Diencephalon (tissue), 1 donor: Measurements from ENCODE around the gene DNAJC16. TPM values are rescaled to one million over a fixed set of nuclear protein-coding genes. Genes with fewer than 3 reads are reported as not detected.

ENCODE experiments used
- small RNA-seq: library from RNA; depleted of rRNA; stranded (forward); fragments of <200 nt; gene quantifications from one replicate; pipeline ENCODE3, GENCODE V24; 2014
- total RNA-seq: library from RNA; depleted of rRNA; stranded (reverse); fragments of >200 nt; gene quantifications from one replicate; pipeline ENCODE4 v1.2.3, GENCODE V29; 2014

DNAJC16 gene
- 20.5 TPM for total RNA-seq

DNA sequence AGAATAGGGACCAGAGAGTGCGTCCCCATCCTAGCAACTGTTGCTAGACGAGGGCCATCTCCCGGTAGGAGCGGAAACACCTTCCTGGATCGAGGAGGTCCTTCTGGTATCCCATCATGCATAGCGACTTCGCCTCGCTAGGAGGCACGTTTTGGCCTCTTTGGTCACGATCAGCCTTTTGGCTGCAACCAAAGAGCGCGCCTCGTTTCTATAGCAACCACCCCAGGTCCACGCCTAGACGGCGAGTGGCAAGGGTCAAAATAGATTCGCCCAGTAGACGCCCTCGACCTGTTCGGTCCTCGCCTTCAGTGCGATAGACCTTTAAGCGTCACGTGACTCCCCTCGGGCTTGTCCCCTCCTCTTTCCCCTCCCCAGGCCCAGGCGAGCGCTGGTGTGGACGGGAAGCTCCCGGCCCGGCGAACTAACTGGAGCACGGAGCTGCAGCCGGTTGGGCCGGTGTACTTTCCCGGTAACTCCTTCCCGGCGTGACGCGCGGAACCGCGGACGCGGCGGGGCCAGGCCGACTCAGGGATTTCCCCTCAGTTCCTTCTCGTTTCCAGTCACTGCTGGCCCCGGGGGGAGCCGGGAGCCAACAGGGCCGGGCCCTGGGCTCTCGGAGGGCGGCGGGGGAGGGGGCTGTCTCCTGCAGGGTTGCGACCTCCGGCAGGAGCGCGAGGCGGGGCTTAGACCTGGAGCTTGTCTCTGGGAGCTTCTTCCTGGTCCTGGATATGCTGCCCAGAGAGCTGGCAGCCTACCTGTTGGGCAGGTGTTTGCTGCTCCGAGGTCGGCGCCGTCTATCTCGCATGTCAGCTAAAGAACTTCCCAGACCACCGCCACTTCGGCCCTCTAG, at the start of gene DNAJC16:
DNAJC16 (plus strand) TSS at position 359 of the 850 bp plus-strand sequence. CDS start 2,258 bp downstream, outside the sequence.

DNA sequence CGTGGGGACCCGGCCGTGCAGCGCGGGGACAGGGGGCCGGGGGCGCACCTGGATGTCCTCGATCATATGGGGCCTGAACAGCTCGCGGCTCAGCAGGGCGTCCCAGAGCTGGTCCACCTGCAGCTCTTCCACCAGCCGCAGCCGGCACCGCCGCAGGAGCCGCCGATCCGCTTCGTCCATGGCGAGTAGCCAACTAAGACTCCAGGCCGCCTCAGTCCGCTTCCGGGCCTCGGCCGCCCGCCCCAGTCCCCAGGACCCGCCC, 2.7 kb upstream of the DNAJC16 start, which contains the start of gene CASP9:
CASP9 (minus strand) TSS at position 195 of the 262 bp plus-strand sequence; CDS start at position 180, 15 bp downstream.

DNA sequence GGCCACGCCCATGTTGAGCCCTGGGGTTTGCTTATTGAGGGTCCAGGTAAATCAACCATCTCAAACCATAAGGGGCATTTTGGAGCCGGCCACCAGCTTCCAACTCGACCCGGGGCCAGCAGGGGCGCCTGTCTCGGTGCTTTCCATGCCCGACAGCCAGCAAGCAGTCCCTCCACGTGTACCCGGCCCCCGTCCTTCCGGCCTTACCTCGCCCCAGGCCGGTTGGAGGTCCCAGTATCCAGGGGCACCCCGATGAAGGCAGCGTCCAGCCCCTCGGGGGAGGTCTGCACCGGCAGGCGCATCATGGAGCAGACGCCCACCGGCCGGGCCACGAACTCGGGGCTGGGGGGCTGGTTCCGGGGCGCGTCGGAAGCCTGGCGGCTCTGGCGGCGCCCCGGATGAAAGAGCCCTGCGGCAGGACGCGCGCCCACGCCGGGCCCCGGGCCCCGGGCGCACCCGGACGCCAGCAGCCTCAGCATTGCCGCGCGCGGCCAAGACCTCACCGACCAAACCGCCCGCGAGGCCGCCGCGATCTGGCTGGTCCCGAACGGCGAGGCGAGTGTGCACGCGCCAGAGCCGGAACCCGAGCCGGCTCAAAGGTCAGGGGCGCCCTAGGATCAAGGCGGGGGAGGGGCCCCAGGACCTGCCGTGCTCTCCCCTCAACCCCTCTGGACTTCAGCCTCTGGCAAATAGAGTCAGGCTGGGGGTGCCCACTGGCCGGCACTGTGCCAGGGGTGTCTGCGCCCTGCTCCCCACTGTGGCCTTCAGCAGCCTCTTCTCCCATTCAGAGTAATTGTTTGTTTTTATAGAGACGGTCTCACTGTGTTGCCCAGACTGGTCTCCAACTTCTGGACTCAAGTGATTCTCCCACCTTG, 58.1 kb downstream of the DNAJC16 start, which contains the start of gene AGMAT:
AGMAT (minus strand) TSS at position 563 of the 875 bp plus-strand sequence; CDS start at position 479, 84 bp downstream.

DNA sequence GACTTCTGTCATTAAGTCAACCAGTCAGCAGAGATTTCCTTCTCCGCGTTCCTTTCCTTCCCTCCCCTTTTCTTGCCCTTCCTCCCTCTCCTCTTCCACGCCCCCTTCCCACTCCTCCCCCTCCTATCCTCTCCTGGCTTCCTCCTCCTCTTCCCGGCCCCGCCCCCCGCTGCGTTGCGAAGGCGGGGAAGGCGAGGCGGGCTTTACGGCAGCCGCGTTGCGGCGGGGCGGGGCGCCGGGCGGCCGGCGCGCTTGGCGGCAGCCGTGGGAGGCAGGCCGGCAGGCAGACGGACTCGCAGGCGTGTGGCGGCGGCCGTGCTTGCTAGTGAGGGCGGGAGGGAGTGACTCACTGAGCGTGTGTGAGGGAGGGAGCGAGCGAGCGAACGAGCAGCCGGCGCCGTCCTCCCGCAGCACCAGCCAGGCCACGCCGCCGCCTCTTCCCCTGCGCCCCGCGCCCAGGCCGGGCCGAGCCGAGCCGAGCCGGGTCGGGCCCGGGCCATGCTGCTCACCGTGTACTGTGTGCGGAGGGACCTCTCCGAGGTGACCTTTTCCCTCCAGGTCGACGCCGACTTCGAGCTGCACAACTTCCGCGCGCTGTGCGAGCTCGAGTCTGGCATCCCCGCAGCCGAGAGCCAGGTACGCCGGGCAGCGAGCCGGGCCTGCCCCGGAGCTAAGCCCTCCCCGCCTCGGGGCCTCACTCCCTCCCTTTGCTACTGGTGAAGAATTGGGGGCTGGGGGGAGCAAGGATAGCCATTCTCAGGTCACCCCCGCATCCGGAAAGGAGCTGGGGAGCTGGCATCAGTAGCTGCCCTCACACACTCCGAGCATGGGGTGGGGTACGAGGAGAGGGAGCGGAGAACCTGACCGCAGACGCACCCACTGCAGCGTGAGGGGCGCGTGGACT, 90.8 kb downstream of the DNAJC16 start, which contains the start of gene DDI2:
DDI2 (plus strand) TSS at position 286 of the 904 bp plus-strand sequence; CDS start at position 499, 213 bp downstream.

Small RNA genes lying within 50 kb of the gene (small RNA-seq; reads per million reads assigned to genes)
- gene CD24P1 (not detected), gene RNU7-179P (not detected), gene SCARNA21B (not detected)

Other genes starting within 250 kb of the DNAJC16 start
- gene EFHD2, start 117.0 kb upstream of the DNAJC16 start, total RNA-seq, result 13.4 TPM
- not detected for gene CTRC, start 88.4 kb upstream of the DNAJC16 start, total RNA-seq
- gene CELA2A, start 70.1 kb upstream of the DNAJC16 start, total RNA-seq, result not detected
- not detected for gene CELA2B, start 50.7 kb upstream of the DNAJC16 start, total RNA-seq
- gene CASP9, start 2.6 kb upstream of the DNAJC16 start, total RNA-seq, result 6.9 TPM
- 2.3 TPM for gene AGMAT, start 58.2 kb downstream of the DNAJC16 start, total RNA-seq
- 26.3 TPM for gene DDI2, start 90.6 kb downstream of the DNAJC16 start, total RNA-seq
- gene PLEKHM2, start 157.5 kb downstream of the DNAJC16 start, total RNA-seq, result 36.4 TPM
- 0.23 TPM for gene SLC25A34, start 209.4 kb downstream of the DNAJC16 start, total RNA-seq
- gene TMEM82, start 215.7 kb downstream of the DNAJC16 start, total RNA-seq, result not detected
- 13.1 TPM for gene FBLIM1, start 231.9 kb downstream of the DNAJC16 start, total RNA-seq